Sigmoid colon (tissue), 7 donors: ENCODE measurements around the gene FOXD2. TPM values are rescaled to one million over a fixed set of nuclear protein-coding genes. Genes with fewer than 3 reads are reported as not detected.
A peak's percentile ranks its signal among the peaks of the same experiment; 100 is the strongest.

Experiments
- DNase-seq: peaks from one replicate; pipeline ENCODE4 v3.0.0-alpha.2; 2019
- H3K27ac ChIP-seq, 4 donors: fragments of 200-600 bp; sonication (generic); one replicate each; pipeline ENCODE4 v1.5.1; 2016 to 2019; ENCODE audit warnings: mild to moderate bottlenecking in 1 of 4
- H3K27me3 ChIP-seq, 3 donors: fragments of 200-600 bp; sonication (generic); one replicate each; pipeline ENCODE4 v1.5.1; 2019; ENCODE audit warnings: mild to moderate bottlenecking in 1 of 3
- H3K36me3 ChIP-seq, 4 donors: fragments of 200-600 bp; sonication (generic); one replicate each; pipeline ENCODE4 v1.5.1; 2016 to 2019
- H3K4me1 ChIP-seq, 4 donors: fragments of 200-600 bp; sonication (generic); one replicate each; pipeline ENCODE4 v1.5.1; 2017 to 2019
- H3K4me3 ChIP-seq, 4 donors: fragments of 200-600 bp; sonication (generic); one replicate each; pipeline ENCODE4 v1.5.1; 2017 to 2019; ENCODE audit warnings: mild to moderate bottlenecking in 2 of 4, moderate library complexity in 1 of 4
- H3K9me3 ChIP-seq, 4 donors: fragments of 200-600 bp in 3 of 4; sonication (generic) in 3 of 4; one replicate each; pipeline versions ENCODE4 v1.5.1 to v1.6.1; 2013 to 2019
- EP300 ChIP-seq, 4 donors: sonication (generic); formaldehyde crosslinking; IDR thresholded peaks; one replicate each; pipeline ENCODE4 v1.6.1; 2017; ENCODE audit warnings: antibody characterized with exemption in 4 of 4
- POLR2A ChIP-seq, 2 donors: fragments of 450-650 bp; IDR thresholded peaks; one replicate each; pipeline ENCODE4 v1.6.1; 2016; ENCODE audit warnings: antibody characterized with exemption in 2 of 2, mild to moderate bottlenecking in 2 of 2, moderate library complexity in 2 of 2
- POLR2AphosphoS5 ChIP-seq, 4 donors: sonication (generic); formaldehyde crosslinking; IDR thresholded peaks; one replicate each; pipeline ENCODE4 v1.6.1; 2017; ENCODE audit warnings: antibody characterized with exemption in 4 of 4
- WGBS, 2 donors: extraction: QIAGEN DNeasy Blood & Tissue Kit; methylation state at CpG; one replicate each; pipeline ENCODE4 v1.1.7; 2013; 5-methylcytosine and 5-hydroxymethylcytosine counted together
- intact Hi-C: fragments of 100-400 bp; cut with DNase I; formaldehyde crosslinking; loops from one replicate; pipeline ENCODE4 v1.15.1; 2023
- polyA plus RNA-seq, 3 donors: library from polyadenylated mRNA; stranded (reverse); fragments of 200-250 nt; gene quantifications; one replicate each; pipeline ENCODE4 v1.2.3, GENCODE V29; 2013
- total RNA-seq, 4 donors: library from RNA; depleted of rRNA; stranded (reverse); fragments of >200 nt; gene quantifications; one replicate each; pipeline ENCODE4 v1.1.0, GENCODE V29; 2016
- TF ChIP-seq, protein P1 (sequence below), 4 experiments: fragments of 450-650 bp in 3 of 4; fragments of 200-600 bp in 1 of 4; IDR thresholded peaks; one replicate each; pipeline ENCODE4 v1.5.1; 2016 to 2019; ENCODE audit warnings: antibody characterized with exemption in 4 of 4, mild to moderate bottlenecking in 3 of 4, moderate library complexity in 2 of 4
- donor health status: healthy with polysubstance abuse.
- donor health status: Bipolar disorder and iron deficiency.
- donor health status: healthy.

Gene FOXD2
- total and polyA plus RNA-seq, 7 donors, result under 0.01 to 4.9 (median 3.0) TPM; not detected in 2

DNA sequence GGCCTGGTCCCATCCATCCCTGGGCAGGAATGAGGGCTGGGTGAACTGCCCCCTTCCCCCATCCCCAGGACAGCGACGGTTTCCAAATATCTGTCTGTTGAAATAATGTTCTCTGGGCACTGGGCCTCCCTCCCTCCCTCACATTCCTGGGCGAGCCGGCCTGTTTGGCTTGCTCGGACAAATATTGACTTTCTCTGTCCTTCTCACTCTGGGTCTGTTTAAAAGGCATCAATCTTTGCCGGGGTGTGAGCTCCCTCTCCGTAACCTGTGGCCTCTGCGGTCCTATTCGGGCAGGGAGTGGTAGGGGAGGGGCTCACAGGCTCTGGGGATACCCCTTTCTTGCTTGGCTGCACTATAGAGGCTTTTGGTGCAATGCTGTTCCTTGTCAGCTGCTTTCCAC lies 40.2 kb downstream of the FOXD2 start:
- Histone ChIP-seq H3K4me3 (no peak overlapping the region), H3K4me1 (peaks cover 0 to 10% (median 7%) of the 10 kb centered on the region in 4 donors), H3K36me3 (no peaks in the 10 kb centered on the region), H3K27me3 (no peaks in the 10 kb centered on the region), H3K27ac (peak overlapping the region in 1 of 4 donors; percentile 11), H3K9me3 (no peaks in the 10 kb centered on the region)
- 12 to 46% methylated on average over 9 of the region's 9 CpGs for WGBS, 2 donors
- no peak for TF ChIP-seq POLR2A (IDR thresholded peaks at IDR 0.05)
- no peak for TF ChIP-seq EP300 (IDR thresholded peaks at IDR 0.05)
- TF ChIP-seq, protein P1, sequence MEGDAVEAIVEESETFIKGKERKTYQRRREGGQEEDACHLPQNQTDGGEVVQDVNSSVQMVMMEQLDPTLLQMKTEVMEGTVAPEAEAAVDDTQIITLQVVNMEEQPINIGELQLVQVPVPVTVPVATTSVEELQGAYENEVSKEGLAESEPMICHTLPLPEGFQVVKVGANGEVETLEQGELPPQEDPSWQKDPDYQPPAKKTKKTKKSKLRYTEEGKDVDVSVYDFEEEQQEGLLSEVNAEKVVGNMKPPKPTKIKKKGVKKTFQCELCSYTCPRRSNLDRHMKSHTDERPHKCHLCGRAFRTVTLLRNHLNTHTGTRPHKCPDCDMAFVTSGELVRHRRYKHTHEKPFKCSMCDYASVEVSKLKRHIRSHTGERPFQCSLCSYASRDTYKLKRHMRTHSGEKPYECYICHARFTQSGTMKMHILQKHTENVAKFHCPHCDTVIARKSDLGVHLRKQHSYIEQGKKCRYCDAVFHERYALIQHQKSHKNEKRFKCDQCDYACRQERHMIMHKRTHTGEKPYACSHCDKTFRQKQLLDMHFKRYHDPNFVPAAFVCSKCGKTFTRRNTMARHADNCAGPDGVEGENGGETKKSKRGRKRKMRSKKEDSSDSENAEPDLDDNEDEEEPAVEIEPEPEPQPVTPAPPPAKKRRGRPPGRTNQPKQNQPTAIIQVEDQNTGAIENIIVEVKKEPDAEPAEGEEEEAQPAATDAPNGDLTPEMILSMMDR (IDR thresholded peaks at IDR 0.05), result no peak
- TF ChIP-seq POLR2AphosphoS5 (IDR thresholded peaks at IDR 0.05), result no peak
- DNase-seq, result no peak
- intact Hi-C loops, result no loop called here

DNA sequence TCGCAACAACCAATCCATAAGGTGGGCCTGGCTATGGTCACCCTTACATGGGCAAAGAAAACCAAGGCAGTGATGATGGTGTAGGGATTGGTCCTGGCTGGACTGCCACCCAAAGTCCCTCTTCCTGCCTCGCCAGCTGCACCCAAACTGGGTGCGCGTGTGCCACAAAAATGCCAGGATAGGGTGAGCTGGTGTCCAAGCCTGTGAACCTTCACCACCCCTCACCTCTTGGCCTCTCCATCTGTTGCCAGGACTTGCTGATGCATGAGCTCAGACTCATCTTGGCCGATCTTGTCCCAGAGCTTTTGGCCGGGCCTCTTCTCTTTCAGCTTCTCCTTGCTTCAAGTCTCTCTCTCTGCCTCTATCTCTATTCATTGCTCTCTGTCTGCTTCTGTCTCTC lies 41.8 kb downstream of the FOXD2 start:
- H3K4me3 ChIP-seq, result no peak overlapping the region
- peaks cover 0 to 10% (median 7%) of the 10 kb centered on the region in 4 donors for H3K4me1 ChIP-seq
- WGBS, 2 donors, result 69 to 79% methylated on average over 6 of the region's 6 CpGs
- DNase-seq, result no peak
- TF ChIP-seq POLR2A (IDR thresholded peaks at IDR 0.05) (no peak), EP300 (IDR thresholded peaks at IDR 0.05) (no peak), POLR2AphosphoS5 (IDR thresholded peaks at IDR 0.05) (no peak)
- TF ChIP-seq, protein P1 (IDR thresholded peaks at IDR 0.05), result no peak
- intact Hi-C loops, result no loop called here
- H3K36me3 ChIP-seq, result no peaks in the 10 kb centered on the region
- no peaks in the 10 kb centered on the region for H3K9me3 ChIP-seq
- H3K27me3 ChIP-seq, result no peaks in the 10 kb centered on the region
- no peak overlapping the region for H3K27ac ChIP-seq

- TF ChIP-seq EP300 (IDR thresholded peaks at IDR 0.05), result no peak
- intact Hi-C loops, result no loop called here
- H3K4me1 ChIP-seq, result peaks cover 0 to 10% (median 7%) of the 10 kb centered on the region in 4 donors
- H3K9me3 ChIP-seq, result no peaks in the 10 kb centered on the region
- WGBS, 2 donors, result 68 to 82% methylated on average over 3 of the region's 3 CpGs
- H3K27ac ChIP-seq, result no peak overlapping the region
- DNase-seq, result no peak
- H3K4me3 ChIP-seq, result no peak overlapping the region
- no peaks in the 10 kb centered on the region for H3K27me3 ChIP-seq
- no peaks in the 10 kb centered on the region for H3K36me3 ChIP-seq
Observed at GRCh38 chr1:47481936-47482335, 44.1 kb downstream of the FOXD2 start.

DNA sequence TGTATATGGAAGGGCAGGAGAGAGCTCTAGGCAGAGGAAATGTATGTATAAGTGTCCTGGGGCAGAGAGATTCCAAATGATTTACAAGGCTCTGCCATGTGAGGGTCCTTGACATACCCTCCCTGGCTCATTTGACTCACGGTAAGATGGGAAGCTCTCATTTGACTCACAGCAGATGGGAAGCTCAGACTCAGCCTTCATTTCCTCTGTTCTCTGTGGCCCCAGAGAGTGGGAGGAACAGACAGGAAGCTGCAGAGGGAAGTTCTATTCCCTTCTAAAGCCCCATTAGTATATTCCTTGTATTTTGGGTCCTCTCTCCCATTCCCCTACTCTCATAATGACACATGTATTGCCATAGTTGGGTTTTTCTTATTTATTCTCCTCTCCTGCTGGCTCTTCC lies 44.9 kb downstream of the FOXD2 start:
- Histone ChIP-seq H3K27me3 (no peaks in the 10 kb centered on the region), H3K4me1 (peaks cover 0 to 8% (median 6%) of the 10 kb centered on the region in 4 donors), H3K9me3 (no peaks in the 10 kb centered on the region), H3K27ac (no peak overlapping the region), H3K36me3 (no peaks in the 10 kb centered on the region), H3K4me3 (no peak overlapping the region)
- intact Hi-C loops, result no loop called here
- TF ChIP-seq POLR2AphosphoS5 (IDR thresholded peaks at IDR 0.05) (no peak), EP300 (IDR thresholded peaks at IDR 0.05) (no peak), POLR2A (IDR thresholded peaks at IDR 0.05) (no peak)
- TF ChIP-seq, protein P1 (IDR thresholded peaks at IDR 0.05), result no peak
- DNase-seq, result no peak
- WGBS, 2 donors, result 57 to 87% methylated on average over 1 of the region's 1 CpG

- no peak overlapping the region for H3K4me3 ChIP-seq
- H3K36me3 ChIP-seq, result no peaks in the 10 kb centered on the region
- WGBS, 2 donors, result 91 to 93% methylated on average over 5 of the region's 5 CpGs
- H3K27ac ChIP-seq, result no peak overlapping the region
- H3K4me1 ChIP-seq, result no peaks in the 10 kb centered on the region
- intact Hi-C loops, result no loop called here
- TF ChIP-seq EP300 (IDR thresholded peaks at IDR 0.05), result no peak
- TF ChIP-seq, protein P1 (IDR thresholded peaks at IDR 0.05), result no peak
- no peak for TF ChIP-seq POLR2A (IDR thresholded peaks at IDR 0.05)
- TF ChIP-seq POLR2AphosphoS5 (IDR thresholded peaks at IDR 0.05), result no peak
- no peaks in the 10 kb centered on the region for H3K9me3 ChIP-seq
- no peak for DNase-seq
- H3K27me3 ChIP-seq, result no peaks in the 10 kb centered on the region
Observed at GRCh38 chr1:47483651-47484050, 45.8 kb downstream of the FOXD2 start.
